Left lobe of liver (tissue), 2 donors: ENCODE data around the gene HCN1. TPM values are rescaled to one million over a fixed set of nuclear protein-coding genes. Genes with fewer than 3 reads are reported as not detected.
"Not testable (repeated sequence)": the region's sequence is repeated elsewhere in the genome, so short reads cannot be mapped to it uniquely, and the experiment has no call there.

Source experiments
- ATAC-seq: fragments of 200-7000 bp; cut with Tn5 transposase; one replicate; pipeline ENCODE4 v1.9.1; 2020; ENCODE audit warnings: mild to moderate bottlenecking, moderate library complexity
- DNase-seq: peaks from one replicate; pipeline ENCODE4 v3.0.0-alpha.2; 2020; ENCODE audit warnings: low spot score
- total RNA-seq: library from RNA; stranded (reverse); gene quantifications from one replicate; pipeline ENCODE4 v1.2.1, GENCODE V29; 2021
- donor health status: DM: no; HTN: no; CAD: no; lungs with moderate emphysema.
- donor health status: DM: no; HTN: yes; CAD: no.

The HCN1 gene
- total RNA-seq, 1 donor from 2014 or later, result not detected

- ATAC-seq (no peak), DNase-seq (no peak)
Observed at GRCh38 chr5:45334939-45335338, 361.2 kb downstream of the HCN1 start.

GRCh38 chr5:45312627-45313026, 383.6 kb downstream of the HCN1 start:
- not testable (repeated sequence) for ATAC-seq, DNase-seq

- ATAC-seq (no peak), DNase-seq (no peak)
Observed at GRCh38 chr5:45295231-45295630, 400.9 kb downstream of the HCN1 start.

- DNase-seq (no peak), ATAC-seq (no peak)
Observed at GRCh38 chr5:45288746-45289145, 407.4 kb downstream of the HCN1 start.

GRCh38 chr5:45284436-45284835, 411.7 kb downstream of the HCN1 start:
- DNase-seq (no peak), ATAC-seq (no peak)

- ATAC-seq (no peak), DNase-seq (no peak)
Observed at GRCh38 chr5:45281081-45281480, 415.1 kb downstream of the HCN1 start.

GRCh38 chr5:45279109-45279508, 417.1 kb downstream of the HCN1 start:
- no peak for DNase-seq
- ATAC-seq, result no peak

GRCh38 chr5:45277860-45278259, 418.3 kb downstream of the HCN1 start:
- DNase-seq (no peak), ATAC-seq (no peak)

- DNase-seq (no peak), ATAC-seq (peak; percentile 38)
Observed at GRCh38 chr5:45274241-45274640, 421.9 kb downstream of the HCN1 start.

GRCh38 chr5:45271626-45272025, 424.6 kb downstream of the HCN1 start:
- ATAC-seq, result no peak

GRCh38 chr5:45264447-45264846, 431.7 kb downstream of the HCN1 start:
- DNase-seq, result no peak
- no peak for ATAC-seq

More at GRCh38 chr5:45271626-45272025, 424.6 kb downstream of the HCN1 start:
- no peak for DNase-seq

GRCh38 chr5:45262061-45262590, 434.1 kb downstream of the HCN1 start:
- no peak for DNase-seq
- no peak for ATAC-seq

GRCh38 chr5:45261125-45261524, 435.1 kb downstream of the HCN1 start:
- no peak for DNase-seq
- no peak for ATAC-seq

- DNase-seq (no peak), ATAC-seq (no peak)
Observed at GRCh38 chr5:45260292-45260691, 435.9 kb downstream of the HCN1 start.

GRCh38 chr5:45252978-45253377, 443.2 kb downstream of the HCN1 start:
- DNase-seq (no peak), ATAC-seq (no peak)

GRCh38 chr5:45252541-45252940, 443.6 kb downstream of the HCN1 start:
- no peak for DNase-seq
- no peak for ATAC-seq

- no peak for DNase-seq
- no peak for ATAC-seq
Observed at GRCh38 chr5:45225571-45226031, 470.6 kb downstream of the HCN1 start.

GRCh38 chr5:45205403-45205961, 490.7 kb downstream of the HCN1 start:
- ATAC-seq, result no peak
- DNase-seq, result no peak
